GM12875 (cell line): ENCODE measurements around the gene CFL2.
A peak's percentile ranks its signal among the peaks of the same experiment; 100 is the strongest.

ENCODE experiments used
- H3K4me3 ChIP-seq: one replicate; pipeline ENCODE4 v1.5.1; 2011; ENCODE audit warnings: low read depth, low read length, control low read depth
- CTCF ChIP-seq: IDR thresholded peaks from 2 replicates; pipeline ENCODE4 v1.5.1; 2011; ENCODE audit warnings: low read depth, mild to moderate bottlenecking, control low read depth, inconsistent platforms, low read length, moderate library complexity, borderline replicate concordance; ENCODE audit not compliant: insufficient read depth

CFL2 gene

GRCh38 chr14:34721129-34721528 lies 6.7 kb upstream of the CFL2 start:
- no peak overlapping the region for H3K4me3 ChIP-seq
- no peak for TF ChIP-seq CTCF

- H3K4me3 ChIP-seq: no peak overlapping the region
- no peak for TF ChIP-seq CTCF
Observed at GRCh38 chr14:34718750-34719304, 4.4 kb upstream of the CFL2 start.

GRCh38 chr14:34715127-34715863 lies 902 bp upstream of the CFL2 start:
- TF ChIP-seq CTCF: no peak
- peak overlapping the region; percentile 62 for H3K4me3 ChIP-seq

- no peak for TF ChIP-seq CTCF
- H3K4me3 ChIP-seq: peak overlapping the region; percentile 62
Observed at GRCh38 chr14:34713681-34714319, 593 bp downstream of the CFL2 start.

GRCh38 chr14:34713122-34713680 lies 1.2 kb downstream of the CFL2 start:
- H3K4me3 ChIP-seq: peak overlapping the region; percentile 62
- no peak for TF ChIP-seq CTCF

GRCh38 chr14:34711796-34712712 lies 2.3 kb downstream of the CFL2 start:
- TF ChIP-seq CTCF: no peak
- no peak overlapping the region for H3K4me3 ChIP-seq
